PC-9 (cell line): ENCODE results near the gene FRG1. TPM values are rescaled to one million over a fixed set of nuclear protein-coding genes. Genes with fewer than 3 reads are reported as not detected.
"Not testable (repeated sequence)": the region's sequence is repeated elsewhere in the genome, so short reads cannot be mapped to it uniquely, and the experiment has no call there.

Experiments
- BruUV-seq: library from RNA; stranded (reverse); fragments of 400-500 nt; replicated peaks from 2 replicates; lab custom pipeline; 2021; lab: Mats Ljungman, UMichigan
- CTCF ChIA-PET: fragments of 300-600 bp; sonication (Branson Sonifier 250); formaldehyde crosslinking; loops from one replicate; lab custom pipeline; 2022; ENCODE audit warnings: antibody characterized with exemption; lab: Charles Lee
- POLR2A ChIA-PET: fragments of 300-600 bp; sonication (Branson Sonifier 250); formaldehyde crosslinking; loops from one replicate; lab custom pipeline; 2022; ENCODE audit warnings: antibody characterized with exemption; ENCODE audit not compliant: unreplicated experiment; lab: Charles Lee
- DNase-seq, 2 experiments: peaks; one replicate each; pipeline versions ENCODE4 v3.0.0 to v3.0.0-alpha.2; 2015 to 2022; ENCODE audit warnings: mixed read lengths in 1 of 2
- H2AFZ ChIP-seq: fragments of 200-600 bp; sonication (generic); 2 replicates; pipeline ENCODE4 v1.8.1; 2017; ENCODE audit warnings: antibody characterized with exemption
- H3F3A ChIP-seq: fragments of 200-600 bp; sonication (generic); 2 replicates; pipeline ENCODE4 v1.8.1; 2017; ENCODE audit warnings: antibody characterized with exemption, mild to moderate bottlenecking, low read depth; ENCODE audit not compliant: insufficient read depth
- H3K27ac ChIP-seq: fragments of 200-600 bp; sonication (generic); 2 replicates; pipeline ENCODE4 v1.6.1; 2016; ENCODE audit warnings: mixed run types
- H3K27me3 ChIP-seq: fragments of 200-600 bp; sonication (generic); 2 replicates; pipeline ENCODE4 v1.6.1; 2016; ENCODE audit warnings: low read depth, mixed run types; ENCODE audit not compliant: insufficient read depth
- H3K36me3 ChIP-seq: fragments of 200-600 bp; sonication (generic); 2 replicates; pipeline ENCODE4 v1.6.1; 2016; ENCODE audit warnings: low read depth, mixed run types
- H3K4me1 ChIP-seq: fragments of 200-600 bp; sonication (generic); replicated peaks from 2 replicates; pipeline ENCODE4 v1.6.1; 2016; ENCODE audit warnings: mixed run types; ENCODE audit not compliant: insufficient read depth
- H3K4me2 ChIP-seq: fragments of 200-600 bp; sonication (generic); 2 replicates; pipeline ENCODE4 v1.6.1; 2017; ENCODE audit warnings: mixed run types
- H3K4me3 ChIP-seq: fragments of 200-600 bp; sonication (generic); 2 replicates; pipeline ENCODE4 v1.6.1; 2016; ENCODE audit warnings: mixed run types
- H3K79me2 ChIP-seq: fragments of 200-600 bp; sonication (generic); 2 replicates; pipeline ENCODE4 v1.6.1; 2017; ENCODE audit warnings: low read depth, mixed run types
- H3K9me2 ChIP-seq: fragments of 200-600 bp; sonication (generic); 2 replicates; pipeline ENCODE4 v1.8.1; 2017; ENCODE audit warnings: mild to moderate bottlenecking; ENCODE audit not compliant: insufficient read depth
- H3K9me3 ChIP-seq: fragments of 200-600 bp; sonication (generic); 2 replicates; pipeline ENCODE4 v1.8.1; 2016; ENCODE audit warnings: low read depth; ENCODE audit not compliant: insufficient read depth
- H4K20me1 ChIP-seq: fragments of 200-600 bp; sonication (generic); 2 replicates; pipeline ENCODE4 v1.8.1; 2017; ENCODE audit not compliant: insufficient read depth
- CTCF ChIP-seq: fragments of 200-600 bp; sonication (generic); conservative IDR thresholded peaks from 2 replicates; pipeline ENCODE4 v1.6.1; 2017; ENCODE audit warnings: mixed run types, antibody characterized with exemption, mild to moderate bottlenecking, moderate library complexity
- EZH2 ChIP-seq: fragments of 200-600 bp; sonication (generic); IDR thresholded peaks from 2 replicates; pipeline ENCODE4 v1.8.0; 2017; ENCODE audit warnings: antibody characterized with exemption, low read depth
- intact Hi-C: fragments of 100-400 bp; cut with micrococcal nuclease; formaldehyde crosslinking; loops from one replicate; pipeline ENCODE4 v1.10.0; 2022; ENCODE audit not compliant: unreplicated experiment
- total RNA-seq: library from RNA; stranded (reverse); gene quantifications from 2 replicates; pipeline ENCODE4 v1.2.3, GENCODE V29; 2021

The FRG1 gene
- total RNA-seq, 1 experiment from 2014 or later = 34.2 TPM

GRCh38 chr4:189985651-189986243 is 45.1 kb downstream of the FRG1 start:
- H3K9me2 ChIP-seq, H3F3A ChIP-seq, POLR2A ChIA-PET, DNase-seq, intact Hi-C loops, H4K20me1 ChIP-seq, H3K36me3 ChIP-seq, H3K4me1 ChIP-seq, BruUV-seq, H3K4me2 ChIP-seq, H3K27me3 ChIP-seq, CTCF ChIA-PET, H3K79me2 ChIP-seq, H3K4me3 ChIP-seq, H3K9me3 ChIP-seq, H2AFZ ChIP-seq, H3K27ac ChIP-seq: not testable (repeated sequence)

GRCh38 chr4:189988877-189989431 is 48.3 kb downstream of the FRG1 start:
- H3K9me3 ChIP-seq = no peaks in the 10 kb centered on the region
- no TSS peak for BruUV-seq
- H4K20me1 ChIP-seq = no peaks in the 10 kb centered on the region
- POLR2A ChIA-PET = no interaction called here
- no peaks in the 10 kb centered on the region for H3K27me3 ChIP-seq
- no peaks in the 10 kb centered on the region for H3K4me1 ChIP-seq
- no peak overlapping the region for H3K4me3 ChIP-seq
- TF ChIP-seq CTCF = no peak
- no peak for TF ChIP-seq EZH2
- no peak overlapping the region for H3K4me2 ChIP-seq
- H2AFZ ChIP-seq = no peak overlapping the region
- no peaks in the 10 kb centered on the region for H3K79me2 ChIP-seq
- no peaks in the 10 kb centered on the region for H3F3A ChIP-seq
- H3K9me2 ChIP-seq = no peaks in the 10 kb centered on the region
- H3K36me3 ChIP-seq = no peaks in the 10 kb centered on the region
- DNase-seq = no peak
- CTCF ChIA-PET = no interaction called here
- H3K27ac ChIP-seq = no peak overlapping the region
- intact Hi-C loops = no loop called here

- H3K9me2 ChIP-seq, H3K4me3 ChIP-seq, H3K4me1 ChIP-seq, H3F3A ChIP-seq, H3K36me3 ChIP-seq, H3K9me3 ChIP-seq, POLR2A ChIA-PET, H4K20me1 ChIP-seq, H3K27me3 ChIP-seq, H2AFZ ChIP-seq, H3K27ac ChIP-seq, BruUV-seq, H3K79me2 ChIP-seq, DNase-seq, CTCF ChIA-PET, intact Hi-C loops, H3K4me2 ChIP-seq: not testable (repeated sequence)
These were observed 49.3 kb downstream of the FRG1 start for GRCh38 chr4:189989941-189990340.

Other genes with a start within 250 kb of the FRG1 start
- not detected in 2 replicates for gene FRG2, start 86.4 kb downstream of the FRG1 start, total RNA-seq
- gene DBET, start 123.6 kb downstream of the FRG1 start, total RNA-seq = not detected in 2 replicates
- gene DUX4, start 232.9 kb downstream of the FRG1 start, total RNA-seq = not detected in 2 replicates